HCT116 (cell line): ENCODE measurements around the gene HOXD11. TPM values are rescaled to one million over a fixed set of nuclear protein-coding genes. Genes with fewer than 3 reads are reported as not detected.

Source experiments
- ATAC-seq: fragments of 200-7000 bp; cut with Tn5 transposase; 2 replicates; pipeline ENCODE4 v1.9.1; 2020; ENCODE audit warnings: mild to moderate bottlenecking, moderate library complexity
- BruUV-seq: library from RNA; stranded (reverse); fragments of 400-500 nt; replicated peaks from 2 replicates; lab custom pipeline; 2021; lab: Mats Ljungman, UMichigan
- CTCF ChIA-PET: fragments of 300-600 bp; sonication (Branson Sonifier 250); formaldehyde crosslinking; loops from one replicate; lab custom pipeline; 2021; ENCODE audit warnings: antibody characterized with exemption; lab: Charles Lee
- POLR2A ChIA-PET: fragments of 300-600, 350-600 bp; sonication (Branson Sonifier 250); formaldehyde crosslinking; loops from one replicate; lab custom pipeline; 2021; ENCODE audit warnings: antibody characterized with exemption; lab: Charles Lee
- RAD21 ChIA-PET, 2 experiments: fragments of 300-600 bp; sonication (Branson Sonifier 250); formaldehyde crosslinking; loops; one replicate each; lab custom pipeline; 2023; ENCODE audit warnings: low total read pairs in 2 of 2; ENCODE audit not compliant: uncharacterized antibody in 2 of 2, unreplicated experiment in 2 of 2, low non-redundant PET in 1 of 2; lab: Charles Lee
- DNase-seq: peaks from one replicate; pipeline ENCODE4 v3.0.0-alpha.2; 2010; ENCODE audit warnings: low read depth, low spot score
- H2AFZ ChIP-seq: fragments of 200-600 bp; shearing (Covaris generic), sonication (generic); 2 replicates; pipeline ENCODE4 v1.6.1; 2017; ENCODE audit warnings: low read depth, mixed run types, mixed read lengths, antibody characterized with exemption, low read length; ENCODE audit not compliant: poor library complexity, severe bottlenecking
- H3K27ac ChIP-seq: 2 replicates; pipeline ENCODE4 v1.5.1; 2012; ENCODE audit warnings: low read depth, low read length
- H3K27me3 ChIP-seq: fragments of 200-600 bp; sonication (generic); 2 replicates; pipeline ENCODE4 v1.6.1; 2016; ENCODE audit warnings: mixed run types, low read length, mixed read lengths; ENCODE audit not compliant: insufficient read depth
- H3K36me3 ChIP-seq, 2 experiments: fragments of 200-500 bp in 1 of 2; fragments of 200-600 bp in 1 of 2; sonication (Bioruptor generic) in 1 of 2; sonication (generic) in 1 of 2; 2 replicates each; pipeline versions ENCODE4 v1.5.1 to v1.6.1; 2014 to 2016; ENCODE audit warnings: low read length in 2 of 2, inconsistent platforms in 1 of 2, mixed read lengths in 1 of 2, mixed run types in 1 of 2; ENCODE audit not compliant: insufficient read depth in 2 of 2, control insufficient read depth in 1 of 2
- H3K4me1 ChIP-seq, 2 experiments: fragments of 200-600 bp in 1 of 2; sonication (generic) in 1 of 2; 2 replicates each; pipeline versions ENCODE4 v1.5.1 to v1.6.1; 2012 to 2017; ENCODE audit warnings: low read length in 2 of 2, inconsistent platforms in 1 of 2, mild to moderate bottlenecking in 1 of 2, mixed read lengths in 1 of 2, mixed run types in 1 of 2, moderate library complexity in 1 of 2; ENCODE audit not compliant: insufficient read depth in 2 of 2, control insufficient read depth in 1 of 2
- H3K4me2 ChIP-seq: fragments of 200-600 bp; sonication (generic); 2 replicates; pipeline ENCODE4 v1.6.1; 2017; ENCODE audit warnings: mixed run types, low read length, mixed read lengths
- H3K4me3 ChIP-seq, 2 experiments: fragments of 200-600 bp in 1 of 2; sonication (generic) in 1 of 2; replicated peaks in 1 of 2; 2 replicates each; pipeline ENCODE4 v1.5.1; 2011 to 2016; ENCODE audit warnings: low read length in 2 of 2, control low read depth in 1 of 2, low read depth in 1 of 2, mild to moderate bottlenecking in 1 of 2, mixed read lengths in 1 of 2, mixed run types in 1 of 2
- H3K79me2 ChIP-seq: fragments of 200-600 bp; sonication (generic); 2 replicates; pipeline ENCODE4 v1.6.1; 2017; ENCODE audit warnings: mild to moderate bottlenecking, mixed run types, low read length, moderate library complexity, mixed read lengths; ENCODE audit not compliant: insufficient read depth
- H3K9ac ChIP-seq: fragments of 200-600 bp; sonication (generic); 2 replicates; pipeline ENCODE4 v1.6.1; 2016; ENCODE audit warnings: low read length, mixed read lengths
- H3K9me2 ChIP-seq: fragments of 200-600 bp; sonication (generic), shearing (Covaris generic); 2 replicates; pipeline ENCODE4 v1.6.1; 2017; ENCODE audit warnings: mixed run types, mild to moderate bottlenecking, moderate library complexity; ENCODE audit not compliant: insufficient read depth
- H3K9me3 ChIP-seq, 2 experiments: fragments of 200-500 bp in 1 of 2; fragments of 200-600 bp in 1 of 2; sonication (Bioruptor generic) in 1 of 2; sonication (generic) in 1 of 2; 2 replicates each; pipeline ENCODE4 v1.6.1; 2014 to 2017; ENCODE audit warnings: low read length in 2 of 2, mixed read lengths in 2 of 2, inconsistent platforms in 1 of 2, low read depth in 1 of 2, mild to moderate bottlenecking in 1 of 2, mixed run types in 1 of 2, moderate library complexity in 1 of 2; ENCODE audit not compliant: control insufficient read depth in 1 of 2, insufficient read depth in 1 of 2
- H4K20me1 ChIP-seq: fragments of 200-600 bp; sonication (generic), shearing (Covaris generic); 2 replicates; pipeline ENCODE4 v1.6.1; 2017; ENCODE audit warnings: mixed run types, mild to moderate bottlenecking, moderate library complexity; ENCODE audit not compliant: insufficient read depth
- CBX3 ChIP-seq: IDR thresholded peaks from 2 replicates; pipeline ENCODE4 v1.6.1; 2012; ENCODE audit warnings: low read depth
- POLR2A ChIP-seq: IDR thresholded peaks from 2 replicates; pipeline ENCODE4 v1.7.0; 2011; ENCODE audit warnings: borderline replicate concordance; ENCODE audit not compliant: insufficient read depth, insufficient read length; ENCODE audit errors: extremely low read depth
- SP1 ChIP-seq: IDR thresholded peaks from 2 replicates; pipeline ENCODE4 v1.6.1; 2012; ENCODE audit warnings: low read depth
- SRF ChIP-seq: IDR thresholded peaks from 2 replicates; pipeline ENCODE4 v1.6.1; 2012; ENCODE audit warnings: low read depth
- TCF7L2 ChIP-seq: IDR thresholded peaks from 2 replicates; pipeline ENCODE4 v1.7.0; 2011; ENCODE audit warnings: borderline replicate concordance, inconsistent platforms; ENCODE audit not compliant: insufficient read depth, insufficient read length; ENCODE audit errors: extremely low read depth
- intact Hi-C: fragments of 100-400 bp; cut with micrococcal nuclease; formaldehyde crosslinking; loops from 2 replicates; pipeline ENCODE4 v1.10.0; 2022
- total RNA-seq: library from RNA; stranded (reverse); gene quantifications from one replicate; pipeline ENCODE4 v1.2.1, GENCODE V29; 2021; ENCODE audit not compliant: unreplicated experiment

HOXD11 gene
- total RNA-seq, 1 experiment from 2014 or later: not detected

DNA sequence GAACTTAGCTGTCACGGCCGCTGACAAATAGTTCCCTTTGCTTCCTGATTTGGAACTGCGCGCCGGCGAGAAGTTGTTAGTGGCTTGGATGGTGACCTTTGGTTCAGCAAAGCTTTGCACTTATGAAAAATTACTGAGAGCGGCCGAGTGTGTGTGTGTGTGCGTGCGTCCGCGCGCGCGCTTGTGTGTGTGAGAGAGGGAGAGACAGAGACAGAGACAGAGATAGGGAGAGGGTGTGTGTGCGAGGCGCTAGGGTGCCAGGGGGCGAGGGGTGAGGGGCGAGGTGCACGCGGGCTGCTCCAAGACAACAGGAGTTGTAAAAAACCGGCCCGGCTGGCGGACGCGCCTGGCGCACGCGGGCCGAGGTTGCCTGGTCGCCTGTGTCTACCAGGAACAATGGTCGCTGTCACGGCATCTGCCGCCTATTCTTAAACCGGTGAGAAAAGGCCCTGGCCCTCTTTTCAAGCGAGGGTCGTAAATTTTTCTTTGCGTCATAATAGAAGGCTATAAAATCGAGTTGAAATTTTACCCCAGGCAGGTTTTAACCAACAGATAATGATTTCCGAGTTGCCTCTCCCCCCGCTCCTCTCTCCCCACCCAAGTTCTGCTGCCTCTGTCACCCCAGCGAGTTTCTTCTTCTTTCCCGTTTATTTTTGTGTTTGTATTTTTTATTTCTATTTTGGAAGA is 50.6 kb downstream of the HOXD11 start:
- RAD21 ChIA-PET: no interaction called here
- Histone ChIP-seq H3K27ac (no peak overlapping the region), H3K4me2 (no peak overlapping the region), H3K9me2 (no peaks in the 10 kb centered on the region), H3K36me3 (no peaks in the 10 kb centered on the region), H2AFZ (no peak overlapping the region), H3K4me3 (no peak overlapping the region), H3K9ac (no peak overlapping the region), H3K4me1 (no peaks in the 10 kb centered on the region), H4K20me1 (no peaks in the 10 kb centered on the region), H3K9me3 (no peaks in the 10 kb centered on the region), H3K79me2 (no peaks in the 10 kb centered on the region), H3K27me3 (no peaks in the 10 kb centered on the region)
- TF ChIP-seq TCF7L2 (no peak), SP1 (no peak), CBX3 (no peak)
- POLR2A ChIA-PET: no interaction called here
- intact Hi-C loops: no loop called here
- BruUV-seq: no TSS peak
- ATAC-seq: no peak
- CTCF ChIA-PET: no interaction called here
- DNase-seq: no peak

DNA sequence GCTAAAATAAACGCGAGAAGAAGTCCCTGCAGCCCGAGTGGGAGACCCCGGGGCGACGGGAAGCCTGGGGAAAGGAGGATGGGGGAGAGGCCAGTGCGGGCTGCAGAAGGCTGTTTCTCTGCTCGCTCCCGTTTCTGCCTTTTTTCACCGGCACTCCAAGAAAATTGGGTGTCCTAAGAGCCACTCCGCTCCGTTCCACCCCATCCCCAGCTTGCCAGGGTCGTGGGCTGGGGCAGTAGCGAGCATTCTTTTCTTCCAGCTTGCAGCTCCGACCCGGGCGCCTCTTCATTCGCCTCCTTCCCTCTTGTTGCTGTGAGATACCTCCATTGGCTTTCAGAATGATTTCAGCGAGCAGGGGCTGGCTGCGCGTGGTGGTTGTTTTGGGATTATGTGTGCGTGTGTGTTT is 51.1 kb downstream of the HOXD11 start:
- DNase-seq (no peak), ATAC-seq (no peak)
- ChIA-PET CTCF (no interaction called here), RAD21 (no interaction called here), POLR2A (no interaction called here)
- Histone ChIP-seq H3K9me3 (no peaks in the 10 kb centered on the region), H3K36me3 (no peaks in the 10 kb centered on the region), H2AFZ (no peak overlapping the region), H3K4me2 (no peak overlapping the region), H3K79me2 (no peaks in the 10 kb centered on the region), H3K9ac (no peak overlapping the region), H3K27me3 (no peaks in the 10 kb centered on the region), H3K4me3 (no peak overlapping the region), H3K9me2 (no peaks in the 10 kb centered on the region), H4K20me1 (no peaks in the 10 kb centered on the region), H3K27ac (no peak overlapping the region), H3K4me1 (no peaks in the 10 kb centered on the region)
- intact Hi-C loops: no loop called here
- TF ChIP-seq SRF (no peak), POLR2A (no peak)
- no TSS peak for BruUV-seq
